Left cardiac atrium (tissue), 4 donors: ENCODE results near the gene VAMP8. TPM values are rescaled to one million over a fixed set of nuclear protein-coding genes. Genes with fewer than 3 reads are reported as not detected.
"Not testable (repeated sequence)": the region's sequence is repeated elsewhere in the genome, so short reads cannot be mapped to it uniquely, and the experiment has no call there.

Experiments used
- ATAC-seq, 2 donors: fragments of 200-7000 bp; cut with Tn5 transposase; one replicate each; pipeline ENCODE4 v1.9.1; 2020; ENCODE audit warnings: mild to moderate bottlenecking in 2 of 2, moderate library complexity in 2 of 2
- DNase-seq: peaks from one replicate; pipeline ENCODE4 v3.0.0-alpha.2; 2020
- intact Hi-C, 2 donors: fragments of 100-400 bp; cut with DNase I; formaldehyde crosslinking; loops; one replicate each; pipeline versions ENCODE4 v1.14.1 to v1.15.1; 2022 to 2023
- total RNA-seq, 2 donors: library from RNA; stranded (reverse); fragmentation: NEBNext Ultra II Directional; extraction: Animal tissue kit (Norgen Biotek cat#: 25700); gene quantifications; one replicate each; pipeline ENCODE4 v1.2.1, GENCODE V29; 2021
- donor health status: DM: no; HTN: yes; CAD: no.
- donor health status: DM: no; HTN: yes; CAD: no; lungs with severe emphysema.
- donor health status: DM: yes; HTN: yes; CAD: no.
- donor health status: Dilated cardiomyopathy.

Gene VAMP8
- total RNA-seq, 2 donors from 2014 or later, result 30.3 to 54.8 TPM

- DNase-seq, ATAC-seq, intact Hi-C loops: not testable (repeated sequence)
Observed at GRCh38 chr2:85592299-85592698, 14.9 kb downstream of the VAMP8 start.

DNA sequence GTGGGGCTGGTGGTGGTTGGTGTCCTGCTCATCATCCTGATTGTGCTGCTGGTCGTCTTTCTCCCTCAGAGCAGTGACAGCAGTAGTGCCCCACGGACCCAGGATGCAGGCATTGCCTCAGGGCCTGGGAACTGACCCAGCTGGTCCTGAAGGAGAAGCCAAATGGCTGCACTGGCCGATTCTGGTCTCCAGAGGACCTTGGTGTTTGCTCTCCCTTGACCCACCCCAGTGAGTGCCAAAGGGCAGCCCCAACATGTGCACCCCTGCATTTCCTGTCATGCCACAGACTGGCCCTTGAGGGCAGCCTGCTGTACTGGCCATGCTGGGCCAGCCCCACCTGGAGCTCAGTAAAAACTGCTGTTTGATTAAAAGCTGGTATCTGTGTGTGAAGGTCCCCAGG, 15.6 kb downstream of the VAMP8 start:
- intact Hi-C loops, result no loop called here
- ATAC-seq, result no peak
- no peak for DNase-seq

DNA sequence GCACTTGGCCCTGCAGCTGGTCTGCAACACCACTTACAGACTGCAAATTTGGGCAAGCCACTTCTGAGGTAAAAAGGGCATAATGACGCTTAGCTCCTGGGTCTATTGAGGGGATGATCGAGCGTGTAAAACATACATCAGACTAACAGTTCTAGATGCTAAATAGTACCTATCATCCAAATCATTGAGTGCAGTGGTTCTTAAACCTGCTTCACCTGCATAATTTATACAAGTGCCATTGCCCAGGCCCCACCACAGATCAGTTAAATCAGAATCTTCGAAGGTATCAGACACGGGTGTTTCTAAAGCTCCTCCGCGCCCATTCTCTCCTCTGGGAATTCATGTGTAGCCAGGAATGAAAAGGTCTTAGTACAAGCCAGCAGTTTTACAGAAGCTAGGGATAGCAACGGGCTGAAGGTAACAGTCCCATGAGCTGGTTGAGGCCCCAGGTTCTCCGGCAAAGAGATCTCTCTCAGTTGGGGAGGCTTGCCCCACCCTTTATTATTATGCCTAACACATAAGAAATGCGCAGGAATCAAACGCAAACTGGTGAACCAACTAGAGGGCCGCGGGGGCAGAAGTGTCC, 17.4 kb downstream of the VAMP8 start:
- intact Hi-C loops, result no loop called here
- no peak for DNase-seq
- no peak for ATAC-seq

DNA sequence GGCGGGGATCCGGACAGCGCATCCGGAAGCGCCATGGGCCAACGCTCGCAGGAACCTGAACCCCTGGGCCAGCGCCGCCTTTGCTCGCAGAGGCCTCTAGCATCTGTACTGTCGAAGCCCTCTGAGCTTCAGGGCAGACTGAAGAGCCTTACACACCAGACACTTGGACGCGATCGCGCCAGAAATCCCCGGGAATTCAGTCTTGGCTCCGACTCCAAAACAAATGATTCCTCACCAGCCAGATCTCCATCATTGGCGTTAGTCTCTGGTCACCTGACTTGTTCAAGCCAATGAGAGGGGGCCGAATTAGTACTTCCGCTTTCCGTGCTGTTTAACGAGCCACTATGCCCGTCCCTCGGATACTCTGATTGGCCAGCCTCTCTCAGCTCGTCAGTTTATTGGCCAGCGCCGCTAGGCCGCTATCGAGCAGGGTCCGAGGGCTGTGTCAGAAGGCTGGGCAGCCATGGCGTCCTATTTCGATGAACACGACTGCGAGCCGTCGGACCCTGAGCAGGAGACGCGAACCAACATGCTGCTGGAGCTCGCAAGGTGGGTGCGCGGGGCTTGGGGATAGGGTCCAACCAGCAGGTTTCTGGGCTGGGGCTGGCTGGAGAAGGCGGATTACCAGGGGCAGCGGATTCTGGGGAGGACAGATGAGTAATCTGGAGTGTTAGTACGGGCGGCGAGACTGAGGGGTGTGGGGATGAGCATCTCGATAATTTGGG, 18.1 kb downstream of the VAMP8 start, which contains the start of gene RNF181:
Gene RNF181, plus strand, starts transcription at position 445 of the 725 bp plus-strand sequence. Its CDS starts 19 bp downstream, at position 464.
- intact Hi-C loops, result no loop called here
- DNase-seq, result peak; percentile 95
- peak; percentile 96 to 97 for ATAC-seq

DNA sequence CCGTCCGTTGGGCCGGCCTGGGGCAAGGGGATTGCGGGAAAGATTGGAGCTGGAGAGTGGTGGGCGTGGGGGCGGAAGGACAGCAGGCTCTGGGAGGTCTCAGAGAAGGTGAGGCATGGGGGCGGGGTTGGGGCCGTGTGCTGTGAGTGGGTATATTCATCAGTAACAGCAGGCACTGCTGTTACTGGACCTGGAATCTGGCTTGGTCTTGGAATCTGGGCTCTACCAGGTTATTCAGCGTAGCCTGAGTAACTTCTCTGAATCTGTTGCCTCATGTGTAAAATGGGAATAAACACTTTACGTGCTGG, 18.6 kb downstream of the VAMP8 start:
- intact Hi-C loops, result no loop called here
- no peak for DNase-seq
- no peak for ATAC-seq

DNA sequence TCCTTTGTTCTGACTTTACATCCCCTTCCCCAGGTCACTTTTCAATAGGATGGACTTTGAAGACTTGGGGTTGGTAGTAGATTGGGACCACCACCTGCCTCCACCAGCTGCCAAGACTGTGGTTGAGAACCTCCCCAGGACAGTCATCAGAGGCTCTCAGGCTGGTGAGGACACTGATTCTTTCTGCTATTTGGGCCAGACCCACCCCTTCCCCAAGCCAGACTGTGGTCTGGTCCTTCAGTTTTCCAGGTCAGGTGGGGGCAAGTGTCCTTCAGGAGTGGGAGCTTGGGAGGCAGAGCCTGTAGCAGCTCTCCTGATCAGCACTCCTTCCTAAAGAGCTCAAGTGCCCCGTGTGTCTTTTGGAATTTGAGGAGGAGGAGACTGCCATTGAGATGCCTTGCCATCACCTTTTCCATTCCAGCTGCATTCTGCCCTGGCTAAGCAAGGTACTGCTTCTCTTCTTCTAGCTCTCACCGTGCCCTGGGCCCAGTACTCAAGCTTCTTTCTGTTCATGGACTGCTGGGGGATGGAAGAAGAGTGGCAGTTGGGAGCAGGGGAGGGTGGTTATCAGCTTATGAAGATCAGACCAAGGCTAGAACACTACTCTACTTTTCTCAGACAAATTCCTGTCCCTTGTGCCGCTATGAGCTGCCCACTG, 19.2 kb downstream of the VAMP8 start:
- ATAC-seq, result no peak
- DNase-seq, result no peak
- intact Hi-C loops, result no loop called here

GRCh38 chr2:85597241-85597640, 19.9 kb downstream of the VAMP8 start:
- DNase-seq (no peak), ATAC-seq (no peak)
- intact Hi-C loops, result no loop called here

- DNase-seq (no peak), ATAC-seq (no peak)
- intact Hi-C loops, result no loop called here
Observed at GRCh38 chr2:85598594-85599340, 21.4 kb downstream of the VAMP8 start.

DNA sequence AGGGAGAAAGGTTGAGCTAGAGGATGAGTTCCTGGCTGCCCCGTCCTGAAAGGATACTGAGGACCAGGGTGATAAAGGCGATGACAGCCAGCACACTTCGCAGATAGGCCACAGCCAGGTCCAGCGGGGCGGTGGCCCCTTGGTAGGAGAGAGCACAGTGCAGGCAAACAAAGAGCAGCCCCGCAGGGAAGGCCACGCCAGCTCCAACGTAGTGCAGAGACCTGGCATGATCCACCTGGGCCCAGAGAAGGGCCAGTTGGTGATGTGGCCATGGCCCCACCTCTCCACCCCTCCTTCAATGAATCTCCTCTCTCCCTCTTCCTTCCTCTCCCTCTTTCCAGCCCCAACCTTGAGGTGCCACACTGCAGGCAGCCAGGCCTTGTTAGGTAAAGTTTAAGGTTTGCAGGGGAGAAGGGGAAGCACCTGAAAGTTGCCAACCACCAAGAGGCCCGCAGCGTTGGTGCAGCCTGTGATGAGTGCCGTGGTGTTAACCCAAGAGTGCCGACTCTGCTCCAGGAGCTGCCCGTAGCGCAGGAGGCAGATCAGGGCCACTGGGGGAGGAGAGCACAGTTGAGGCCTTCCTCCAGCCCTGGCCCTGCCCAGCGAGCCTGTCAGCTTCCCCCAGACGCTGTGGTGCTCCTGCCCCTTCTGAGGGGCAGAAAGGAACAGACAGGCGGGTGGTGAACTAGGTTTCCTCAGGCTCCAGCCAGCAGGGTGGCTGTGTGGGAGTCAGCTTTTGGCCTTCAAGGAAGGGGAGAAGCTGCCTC, 22.3 kb downstream of the VAMP8 start:
- intact Hi-C loops, result loop anchor here in 1 of 2 donors (5.0 kb wide), 1 partner anchor 37 kb away; the partner anchor contains the start of gene GGCX
- ATAC-seq, result no peak

GRCh38 chr2:85600235-85600575, 22.8 kb downstream of the VAMP8 start:
- intact Hi-C loops, result loop anchor here in 1 of 2 donors (5.0 kb wide), 1 partner anchor 38 kb away; the partner anchor contains the start of gene GGCX
- ATAC-seq (no peak), DNase-seq (no peak)

More for the DNA sequence above, 22.3 kb downstream of the VAMP8 start:
- DNase-seq, result no peak

GRCh38 chr2:85600951-85601770, 23.8 kb downstream of the VAMP8 start:
- DNase-seq (no peak), ATAC-seq (no peak)
- intact Hi-C loops, result loop anchor here in 1 of 2 donors (5.0 kb wide), 1 partner anchor 39 kb away; the partner anchor contains the start of gene GGCX

DNA sequence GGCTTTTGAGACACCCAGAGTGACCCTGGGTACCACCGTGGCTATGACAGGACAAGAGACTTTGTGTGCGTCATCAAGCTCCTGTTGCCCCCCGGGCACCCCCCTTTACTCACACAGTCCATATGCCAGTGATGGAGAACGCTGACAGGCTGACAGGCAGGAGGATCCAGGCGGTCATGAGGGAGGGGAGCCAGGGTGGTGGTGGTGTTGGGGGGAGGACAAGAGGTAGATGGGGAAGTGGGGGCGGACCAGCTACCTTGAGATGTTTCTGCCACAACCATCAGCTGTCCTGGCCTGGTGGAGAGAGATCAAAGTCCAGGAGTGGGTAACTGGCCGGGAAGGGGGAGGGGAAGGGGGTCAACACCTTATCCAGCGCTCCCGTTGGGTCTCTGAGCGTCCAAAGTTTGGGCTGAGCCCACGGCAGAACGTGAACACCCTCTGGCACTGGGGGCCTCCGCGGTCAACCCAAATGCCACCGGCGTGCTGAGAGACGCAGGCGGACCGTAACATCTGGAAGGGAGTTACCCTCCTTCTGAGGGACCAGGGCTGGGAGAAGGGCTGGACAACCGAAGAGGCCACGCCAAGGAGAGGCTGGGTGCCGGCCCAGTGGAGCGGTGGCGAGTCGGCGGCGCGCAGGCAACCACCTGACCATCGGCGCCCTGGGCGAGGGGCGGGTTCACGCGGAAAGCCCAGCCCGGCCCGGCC, 24.5 kb downstream of the VAMP8 start:
- intact Hi-C loops, result loop anchor here in 1 of 2 donors (5.0 kb wide), 1 partner anchor 40 kb away; the partner anchor contains the start of gene GGCX
- ATAC-seq (peak; percentile 72 to 80), DNase-seq (peak; percentile 80)

DNA sequence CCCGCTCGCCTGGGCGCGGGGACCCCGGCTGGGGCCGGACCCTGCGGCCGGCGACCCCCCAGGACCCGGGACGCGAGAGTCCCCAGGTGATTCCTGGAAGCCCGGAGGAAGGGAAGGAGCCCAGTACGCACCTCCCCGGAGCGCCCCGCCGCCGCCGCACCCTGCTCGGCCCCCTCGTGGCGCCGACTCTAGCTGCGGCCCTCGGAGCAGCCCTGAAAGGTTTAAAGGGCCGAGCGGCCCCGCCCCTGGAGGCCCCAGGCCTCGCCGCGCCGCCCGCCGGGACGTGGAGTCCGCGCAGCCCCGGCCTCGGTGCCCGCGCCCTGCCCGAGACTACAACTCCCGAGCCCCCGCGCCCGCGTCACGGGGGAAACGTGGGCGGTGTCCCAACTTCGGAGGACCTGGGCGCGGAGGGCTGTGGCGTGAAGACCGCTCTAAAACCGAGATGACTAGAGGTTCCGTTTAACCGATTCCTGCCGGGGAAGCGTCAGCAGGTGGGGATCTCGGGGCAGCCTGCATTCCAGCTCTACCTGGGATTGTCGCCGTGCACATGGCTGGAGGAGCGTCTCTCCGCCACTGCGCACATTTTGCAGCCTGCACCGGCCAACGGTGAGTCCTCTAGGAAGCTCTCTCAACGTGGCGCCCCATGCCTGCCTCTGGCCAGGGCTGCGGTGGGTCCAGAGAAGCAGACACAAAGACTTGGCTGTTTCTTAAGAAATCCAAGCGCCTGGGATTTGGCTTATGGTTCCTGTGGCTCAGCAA, 25.3 kb downstream of the VAMP8 start, which contains the start of gene TMEM150A:
Gene TMEM150A, minus strand, starts transcription at position 223 of the 759 bp plus-strand sequence. CDS start 750 bp downstream, outside the sequence.
- DNase-seq, result peak; percentile 97
- intact Hi-C loops, result loop anchor here in 1 of 2 donors (5.0 kb wide), 1 partner anchor 40 kb away; the partner anchor contains the start of gene GGCX
- peak; percentile 97 for ATAC-seq

GRCh38 chr2:85604133-85604444, 26.7 kb downstream of the VAMP8 start:
- intact Hi-C loops, result loop anchor here in 1 of 2 donors (5.0 kb wide), 1 partner anchor 42 kb away; the partner anchor contains the start of gene GGCX
- DNase-seq, ATAC-seq: not testable (repeated sequence)

DNA sequence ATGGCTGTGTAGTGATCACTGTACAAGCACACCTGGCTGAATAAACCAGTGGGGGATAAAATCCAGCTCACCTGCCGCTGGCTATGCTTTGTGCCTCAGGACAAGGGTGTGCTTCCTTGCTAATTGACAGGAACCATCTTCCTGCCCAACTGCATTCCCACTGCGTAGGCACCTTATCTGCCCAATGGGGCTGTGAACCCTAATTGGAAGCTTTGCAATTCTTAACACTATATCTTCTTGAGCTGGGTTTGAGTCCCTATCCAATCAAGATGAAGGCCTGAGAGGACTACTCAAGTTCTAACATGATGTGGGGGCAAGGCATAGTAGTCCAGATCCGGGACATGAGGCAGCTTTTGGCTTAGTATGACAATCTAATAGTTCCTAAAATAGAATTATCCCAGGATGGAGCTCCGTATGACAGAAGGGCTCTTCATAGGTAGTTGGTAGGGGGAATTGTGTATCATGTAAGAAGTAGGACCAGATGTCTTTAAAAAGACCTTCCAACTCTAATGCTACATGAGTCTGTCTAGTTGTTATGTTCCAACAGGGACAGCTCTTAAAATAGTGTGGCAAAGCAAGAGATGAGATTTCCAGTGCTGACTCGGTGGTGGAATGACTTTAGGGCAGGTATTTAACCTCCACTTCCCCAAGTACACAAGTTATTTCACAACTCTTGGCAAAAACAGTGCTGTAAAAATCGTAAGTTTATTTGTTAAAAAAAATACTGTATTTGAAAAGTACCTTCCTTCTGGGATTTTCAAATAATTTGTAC, 27.4 kb downstream of the VAMP8 start:
- ATAC-seq, result no peak
- no peak for DNase-seq
- intact Hi-C loops, result loop anchor here in 1 of 2 donors (5.0 kb wide), 1 partner anchor 42 kb away; the partner anchor contains the start of gene GGCX
